Measurements from ENCODE around the gene EFEMP2. TPM values are rescaled to one million over a fixed set of nuclear protein-coding genes. Genes with fewer than 3 reads are reported as not detected.

Gene EFEMP2
- total RNA-seq, 1 experiment from 2014 or later: 26.2 TPM

- no peaks in the 10 kb centered on the region for H3K4me1 ChIP-seq (ENCODE audit: insufficient read depth, low read length)
- H4K91ac ChIP-seq (ENCODE audit: insufficient read length, low read depth, low read length): no peak overlapping the region
- no peak overlapping the region for H2AFZ ChIP-seq (ENCODE audit: low read length)
- no peak overlapping the region for H2BK120ac ChIP-seq (ENCODE audit: low read depth, low read length, poor library complexity, severe bottlenecking)
- H3K9me3 ChIP-seq (ENCODE audit: control insufficient read depth, low read depth, low read length): no peaks in the 10 kb centered on the region
- H2BK12ac ChIP-seq (ENCODE audit: insufficient read length, low read depth, low read length): no peak overlapping the region
- Mint-ChIP-seq H3K27me3 (ENCODE audit: low read depth) (peaks cover 3% of the 10 kb centered on the region), H3K4me3 (peak overlapping the region; percentile 86 to 89), H3K27ac (peak overlapping the region in 2 of 3 experiments; percentile 13 to 87; a peak in 3 of 7 replicates), H3K36me3 (ENCODE audit: insufficient read depth in 1 of 3, low read depth in 3 of 3) (peaks cover 47 to 58% (median 50%) of the 10 kb centered on the region in 3 experiments), H3K4me1 (peaks cover 25% of the 10 kb centered on the region in 2 experiments), H3K9me3 (peaks cover 3 to 9% of the 10 kb centered on the region in 2 experiments; a peak in 2 of 5 replicates)
- H3K27ac ChIP-seq (ENCODE audit: insufficient read length, low read depth, low read length): no peak overlapping the region
- H3K9ac ChIP-seq (ENCODE audit: extremely low read depth, insufficient read length, low read length): no peak overlapping the region
- no peaks in the 10 kb centered on the region for H3K27me3 ChIP-seq (ENCODE audit: insufficient read depth, low read length)
- H3K56ac ChIP-seq (ENCODE audit: insufficient read length, low read depth, low read length): no peak overlapping the region
- no peak overlapping the region for H4K5ac ChIP-seq (ENCODE audit: insufficient read length, low read depth, low read length)
- no peak for TF ChIP-seq CTCF (conservative IDR thresholded peaks at IDR 0.05)
- no peak overlapping the region for H2BK5ac ChIP-seq (ENCODE audit: insufficient read length, low read length)
- H3K23ac ChIP-seq (ENCODE audit: insufficient read length, low read depth, low read length): no peak overlapping the region
- no peak overlapping the region for H3K4me2 ChIP-seq (ENCODE audit: insufficient read depth, insufficient read length, low read length)
- no peak overlapping the region for H3K18ac ChIP-seq (ENCODE audit: insufficient read length, low read depth, low read length)
- H3T11ph ChIP-seq (ENCODE audit: low read length): no peak overlapping the region
- H2AK5ac ChIP-seq (ENCODE audit: insufficient read length, low read length): no peak overlapping the region
- peak; percentile 21 for DNase-seq
- H3K23me2 ChIP-seq (ENCODE audit: insufficient read length, low read depth, low read length, poor library complexity, severe bottlenecking): peaks cover 20% of the 10 kb centered on the region
- H2BK20ac ChIP-seq (ENCODE audit: low read depth, low read length, poor library complexity, severe bottlenecking): no peak overlapping the region
- H4K20me1 ChIP-seq (ENCODE audit: control insufficient read depth, insufficient read depth, insufficient read length): peaks cover 2% of the 10 kb centered on the region
- H2BK15ac ChIP-seq (ENCODE audit: low read depth, low read length): no peak overlapping the region
- peaks cover 3% of the 10 kb centered on the region for H3K79me1 ChIP-seq (ENCODE audit: insufficient read depth, low read depth, low read length, poor library complexity, severe bottlenecking)
- H3K14ac ChIP-seq (ENCODE audit: insufficient read depth, low read length): no peak overlapping the region
- no peak overlapping the region for H3K4ac ChIP-seq (ENCODE audit: low read depth, low read length)
- peaks cover 14% of the 10 kb centered on the region; the same call in 1 of the 2 replicates for H3K79me2 ChIP-seq (ENCODE audit: insufficient read depth, low read length)
- no peak overlapping the region for H4K8ac ChIP-seq (replicated peaks; ENCODE audit: insufficient read length, low read depth, low read length)
- no CpG with 5 or more reads among the region's 15 CpGs for WGBS (ENCODE audit: extremely low coverage, insufficient read length, low lambda C conversion rate)
Measured at GRCh38 chr11:65854852-65855837, 17.5 kb downstream of the EFEMP2 start.

Data from H9 (cell line).